ENCODE measurements around the gene CA7.

Gene CA7

GRCh38 chr16:66880288-66881013 is 36.2 kb downstream of the CA7 start, which contains the start of gene PDP2:
Gene PDP2, plus strand, starts transcription at chr16:66880515. Its CDS starts 3,770 bp downstream, at chr16:66884285.
- Histone ChIP-seq H3K4me1 (ENCODE audit: control insufficient read depth, insufficient read depth, low read length) (no peaks in the 10 kb centered on the region), H3K36me3 (ENCODE audit: control insufficient read depth in 2 of 2, insufficient read depth in 1 of 2, low read length in 2 of 2) (peaks cover 4 to 14% of the 10 kb centered on the region in 2 experiments; a peak in 2 of 3 replicates), H3K27ac (ENCODE audit: extremely low read depth, low read depth, low read length) (peak within 1 kb of the TSS; percentile 53; the same call in 1 of the 2 replicates), H3K4me3 (ENCODE audit: low read depth, low read length) (peak within 1 kb of the TSS; percentile 78), H3K9me3 (ENCODE audit: control insufficient read depth, insufficient read depth, low read depth, low read length) (no peaks in the 10 kb centered on the region)
- ChIA-PET POLR2A (interaction anchor here (0.6 to 2.3 kb wide), 11 partner anchors 9 to 161 kb away, joined by 3 to 9 read pairs (median 5); partner anchors contain the start of genes CES3 and NAE1), CTCF (interaction anchor here (0.6 to 2.4 kb wide), 10 partner anchors 8 to 312 kb away, joined by 3 to 16 read pairs (median 6); partner anchors contain the start of gene NAE1)
- TF ChIP-seq ZNF830 (tag by site-specific recombination; IDR thresholded peaks at IDR 0.05; ENCODE audit: low read depth) (no peak), ZNF501 (tag by site-specific recombination; IDR thresholded peaks at IDR 0.05) (0 out of 2 replicates have a peak, but pooled peaks have one; percentile 58), ZNF398 (tag by site-specific recombination; IDR thresholded peaks at IDR 0.05) (peak; percentile 92), ZNF610 (tag by site-specific recombination; IDR thresholded peaks at IDR 0.05; ENCODE audit: borderline replicate concordance) (no peak), KLF8 (tag by site-specific recombination; IDR thresholded peaks at IDR 0.05) (peak; percentile 94), ZNF514 (tag by site-specific recombination; IDR thresholded peaks at IDR 0.05) (no peak), KLF16 (tag by site-specific recombination; IDR thresholded peaks at IDR 0.05) (peak; percentile 90; the same call in 1 of the 2 replicates), ZNF274 (IDR thresholded peaks at IDR 0.05; ENCODE audit: low read length) (no peak), ZNF274 (tag by site-specific recombination; IDR thresholded peaks at IDR 0.05; ENCODE audit: borderline replicate concordance) (no peak; the same call in 1 of the 2 replicates), ZNF488 (tag by site-specific recombination; IDR thresholded peaks at IDR 0.05) (no peak), ZNF585B (tag by site-specific recombination; IDR thresholded peaks at IDR 0.05) (no peak), ZFHX2 (tag by site-specific recombination; conservative IDR thresholded peaks at IDR 0.05) (peak; percentile 65), ZNF843 (tag by site-specific recombination; IDR thresholded peaks at IDR 0.05) (peak; percentile 25; the same call in 1 of the 2 replicates), ELK4 (IDR thresholded peaks at IDR 0.05; ENCODE audit: borderline replicate concordance, low read depth, low read length) (no peak), ZNF221 (tag by site-specific recombination; IDR thresholded peaks at IDR 0.05; ENCODE audit: borderline replicate concordance) (no peak), ZNF558 (tag by site-specific recombination; IDR thresholded peaks at IDR 0.05) (0 out of 2 replicates have a peak, but pooled peaks have one; percentile 1), ZNF529 (tag by site-specific recombination; IDR thresholded peaks at IDR 0.05; ENCODE audit: insufficient replicate concordance) (no peak), EGR2 (tag by site-specific recombination; IDR thresholded peaks at IDR 0.05; ENCODE audit: low read depth) (peak; percentile 50), GLIS1 (tag by site-specific recombination; IDR thresholded peaks at IDR 0.05) (peak; percentile 96), PRDM6 (tag by site-specific recombination; IDR thresholded peaks at IDR 0.05) (no peak), WT1 (tag by site-specific recombination; IDR thresholded peaks at IDR 0.05) (peak; percentile 61; the same call in 1 of the 2 replicates), ZNF658 (tag by site-specific recombination; IDR thresholded peaks at IDR 0.05) (no peak), SP3 (tag by site-specific recombination; IDR thresholded peaks at IDR 0.05) (peak; percentile 98), GLI4 (tag by site-specific recombination; IDR thresholded peaks at IDR 0.05) (no peak), ZNF121 (tag by site-specific recombination; IDR thresholded peaks at IDR 0.05) (0 out of 2 replicates have a peak, but pooled peaks have one; percentile 17), KLF9 (tag by site-specific recombination; IDR thresholded peaks at IDR 0.05; ENCODE audit: low read depth) (peak; percentile 92), ZNF223 (tag by site-specific recombination; IDR thresholded peaks at IDR 0.05) (no peak), ZNF266 (tag by site-specific recombination; IDR thresholded peaks at IDR 0.05; ENCODE audit: low read depth) (no peak), ZBTB48 (tag by site-specific recombination; IDR thresholded peaks at IDR 0.05) (peak; percentile 88), PBX3 (CRISPR knock-in tag; IDR thresholded peaks at IDR 0.05) (peak; percentile 98), ZFP37 (tag by site-specific recombination; IDR thresholded peaks at IDR 0.05) (0 out of 2 replicates have a peak, but pooled peaks have one; percentile 56), HOXD13 (CRISPR knock-in tag; IDR thresholded peaks at IDR 0.05; ENCODE audit: borderline replicate concordance) (no peak)

All from HEK293 (cell line).